HepG2 (cell line): ENCODE measurements around the gene DLG4. TPM values are rescaled to one million over a fixed set of nuclear protein-coding genes. Genes with fewer than 3 reads are reported as not detected.

ENCODE experiments used
- ARID2 ChIP-seq: sonication (generic); formaldehyde crosslinking; IDR thresholded peaks from 2 replicates; pipeline ENCODE4 v1.8.1; 2022; ENCODE audit warnings: mild to moderate bottlenecking, missing genetic modification reagents, borderline replicate concordance
- BRD4 ChIP-seq: sonication (generic); formaldehyde crosslinking; IDR thresholded peaks from 2 replicates; pipeline ENCODE4 v1.4.0; 2020; ENCODE audit warnings: missing genetic modification reagents
- FUBP1 ChIP-seq: sonication (generic); formaldehyde crosslinking; IDR thresholded peaks from 2 replicates; pipeline ENCODE4 v1.5.1; 2020; ENCODE audit warnings: missing genetic modification reagents, mild to moderate bottlenecking, borderline replicate concordance
- GLMP ChIP-seq: sonication (generic); formaldehyde crosslinking; IDR thresholded peaks from 2 replicates; pipeline ENCODE4 v1.9.0; 2021; ENCODE audit warnings: missing genetic modification reagents, mild to moderate bottlenecking, borderline replicate concordance
- KLF12 ChIP-seq: sonication (generic); formaldehyde crosslinking; IDR thresholded peaks from 2 replicates; pipeline ENCODE4 v1.4.0; 2020; ENCODE audit warnings: missing genetic modification reagents, borderline replicate concordance
- KLF16 ChIP-seq, 2 experiments: sonication (generic) in 1 of 2; formaldehyde crosslinking in 1 of 2; IDR thresholded peaks; 2 replicates each; pipeline versions ENCODE4 v1.6.1 to v1.8.0; 2016 to 2023; ENCODE audit warnings: missing genetic modification reagents in 2 of 2, missing compliant biosample characterization in 1 of 2
- NFIB ChIP-seq: sonication (generic); formaldehyde crosslinking; IDR thresholded peaks from 2 replicates; pipeline ENCODE4 v1.9.0; 2021; ENCODE audit warnings: missing genetic modification reagents, mild to moderate bottlenecking, borderline replicate concordance
- NR2C2 ChIP-seq: sonication (generic); formaldehyde crosslinking; IDR thresholded peaks from 2 replicates; pipeline ENCODE4 v1.4.0; 2020; ENCODE audit warnings: missing genetic modification reagents, mild to moderate bottlenecking, moderate library complexity, borderline replicate concordance
- POLR2AphosphoS2 ChIP-seq: IDR thresholded peaks from 2 replicates; pipeline ENCODE4 v1.6.1; 2011; ENCODE audit warnings: low read depth, low read length, improper control_type of control experiment
- RCOR2 ChIP-seq: IDR thresholded peaks from 2 replicates; pipeline ENCODE4 v1.6.1; 2016; ENCODE audit warnings: missing biosample characterization, missing genetic modification reagents
- SIN3A ChIP-seq: IDR thresholded peaks from 2 replicates; pipeline ENCODE4 v1.6.1; 2011; ENCODE audit warnings: low read depth, mild to moderate bottlenecking, control low read depth, low read length, borderline replicate concordance
- SRF ChIP-seq: IDR thresholded peaks from 2 replicates; pipeline ENCODE4 v1.6.1; 2011; ENCODE audit warnings: mild to moderate bottlenecking, low read depth, low read length, moderate library complexity
- SYNCRIP ChIP-seq: fragments of 200-400 bp; formaldehyde crosslinking; IDR thresholded peaks from 2 replicates; pipeline ENCODE4 v1.6.1; 2018; ENCODE audit warnings: mild to moderate bottlenecking, low read depth, low read length; ENCODE audit not compliant: insufficient read depth
- ZNF446 ChIP-seq: sonication (generic); formaldehyde crosslinking; IDR thresholded peaks from 2 replicates; pipeline ENCODE4 v1.5.0; 2020; ENCODE audit warnings: mild to moderate bottlenecking, missing genetic modification reagents
- ZNF460 ChIP-seq: sonication (generic); formaldehyde crosslinking; IDR thresholded peaks from 2 replicates; pipeline ENCODE4 v1.5.1; 2020; ENCODE audit warnings: missing genetic modification reagents, mild to moderate bottlenecking, borderline replicate concordance
- ZNF562 ChIP-seq: sonication (generic); formaldehyde crosslinking; IDR thresholded peaks from 2 replicates; pipeline ENCODE4 v1.8.0; 2022; ENCODE audit warnings: missing genetic modification reagents, borderline replicate concordance
- ZSCAN5A ChIP-seq: sonication (generic); formaldehyde crosslinking; IDR thresholded peaks from 2 replicates; pipeline ENCODE4 v1.8.0; 2022; ENCODE audit warnings: mild to moderate bottlenecking, missing genetic modification reagents, borderline replicate concordance
- polyA plus RNA-seq, 8 experiments: library from polyadenylated mRNA; depleted of rRNA in 3 of 8; stranded (reverse) in 7 of 8; unstranded in 1 of 8; fragments of >200 nt; fragmentation: Illumina TruSeq in 4 of 8; extraction: Trizol in 4 of 8; gene quantifications; 2 replicates each; pipeline versions ENCODE4 v1.2.1 to v1.2.3, GENCODE V29; 2011 to 2016; ENCODE audit warnings: low read depth in 4 of 8, missing spikeins in 1 of 8, mixed read lengths in 1 of 8; ENCODE audit not compliant: insufficient read depth in 1 of 8
- total RNA-seq, 5 experiments: library from RNA; depleted of rRNA; stranded (reverse); fragments of >200 nt; fragmentation: Illumina TruSeq; extraction: Trizol; gene quantifications; 2 replicates each; pipeline ENCODE4 v1.2.3, GENCODE V29; 2016; ENCODE audit warnings: low read depth in 1 of 5
- TF ChIP-seq, protein P1 (sequence below): fragments of 450-650 bp; IDR thresholded peaks from 2 replicates; pipeline ENCODE4 v1.6.1; 2017
- TF ChIP-seq, protein P2 (sequence below): sonication (generic); formaldehyde crosslinking; IDR thresholded peaks from 2 replicates; pipeline ENCODE4 v1.4.0; 2020; ENCODE audit warnings: missing genetic modification reagents, borderline replicate concordance

DLG4 gene
- total and polyA plus RNA-seq, 2 of the 13 experiments (the other 11 are each of a cell fraction or from before 2014, with no cell fraction given): 0.71 to 4.3 TPM

- no peak for TF ChIP-seq ZNF562
- peak; percentile 86; the same call in 1 of the 2 replicates for TF ChIP-seq FUBP1 (CRISPR knock-in tag)
- TF ChIP-seq SYNCRIP: no peak
- TF ChIP-seq KLF12: peak; percentile 85; the same call in 1 of the 2 replicates
- peak; percentile 82 for TF ChIP-seq POLR2AphosphoS2
- TF ChIP-seq GLMP: no peak
- peak; percentile 41; the same call in 1 of the 2 replicates for TF ChIP-seq NR2C2 (CRISPR knock-in tag)
- 0 out of 2 replicates have a peak, but pooled peaks have one; percentile 61 for TF ChIP-seq BRD4 (CRISPR knock-in tag)
- no peak for TF ChIP-seq ARID2
- TF ChIP-seq SIN3A: peak; percentile 94
- no peak; the same call in 1 of the 2 replicates for TF ChIP-seq ZNF460
- 0 out of 2 replicates have a peak, but pooled peaks have one; percentile 33 for TF ChIP-seq NFIB (CRISPR knock-in tag)
- TF ChIP-seq, protein P1, sequence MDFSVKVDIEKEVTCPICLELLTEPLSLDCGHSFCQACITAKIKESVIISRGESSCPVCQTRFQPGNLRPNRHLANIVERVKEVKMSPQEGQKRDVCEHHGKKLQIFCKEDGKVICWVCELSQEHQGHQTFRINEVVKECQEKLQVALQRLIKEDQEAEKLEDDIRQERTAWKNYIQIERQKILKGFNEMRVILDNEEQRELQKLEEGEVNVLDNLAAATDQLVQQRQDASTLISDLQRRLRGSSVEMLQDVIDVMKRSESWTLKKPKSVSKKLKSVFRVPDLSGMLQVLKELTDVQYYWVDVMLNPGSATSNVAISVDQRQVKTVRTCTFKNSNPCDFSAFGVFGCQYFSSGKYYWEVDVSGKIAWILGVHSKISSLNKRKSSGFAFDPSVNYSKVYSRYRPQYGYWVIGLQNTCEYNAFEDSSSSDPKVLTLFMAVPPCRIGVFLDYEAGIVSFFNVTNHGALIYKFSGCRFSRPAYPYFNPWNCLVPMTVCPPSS: no peak
- TF ChIP-seq SRF: peak; percentile 25; the same call in 1 of the 2 replicates
- peak in 1 of 2 experiments; percentile 92; a peak in 2 of 4 replicates for TF ChIP-seq KLF16 (CRISPR knock-in tag; IDR thresholded peaks at IDR 0.05)
- no peak for TF ChIP-seq ZSCAN5A
- no peak for TF ChIP-seq ZNF446 (CRISPR knock-in tag)
- no peak for TF ChIP-seq RCOR2 (CRISPR knock-in tag)
- TF ChIP-seq, protein P2, sequence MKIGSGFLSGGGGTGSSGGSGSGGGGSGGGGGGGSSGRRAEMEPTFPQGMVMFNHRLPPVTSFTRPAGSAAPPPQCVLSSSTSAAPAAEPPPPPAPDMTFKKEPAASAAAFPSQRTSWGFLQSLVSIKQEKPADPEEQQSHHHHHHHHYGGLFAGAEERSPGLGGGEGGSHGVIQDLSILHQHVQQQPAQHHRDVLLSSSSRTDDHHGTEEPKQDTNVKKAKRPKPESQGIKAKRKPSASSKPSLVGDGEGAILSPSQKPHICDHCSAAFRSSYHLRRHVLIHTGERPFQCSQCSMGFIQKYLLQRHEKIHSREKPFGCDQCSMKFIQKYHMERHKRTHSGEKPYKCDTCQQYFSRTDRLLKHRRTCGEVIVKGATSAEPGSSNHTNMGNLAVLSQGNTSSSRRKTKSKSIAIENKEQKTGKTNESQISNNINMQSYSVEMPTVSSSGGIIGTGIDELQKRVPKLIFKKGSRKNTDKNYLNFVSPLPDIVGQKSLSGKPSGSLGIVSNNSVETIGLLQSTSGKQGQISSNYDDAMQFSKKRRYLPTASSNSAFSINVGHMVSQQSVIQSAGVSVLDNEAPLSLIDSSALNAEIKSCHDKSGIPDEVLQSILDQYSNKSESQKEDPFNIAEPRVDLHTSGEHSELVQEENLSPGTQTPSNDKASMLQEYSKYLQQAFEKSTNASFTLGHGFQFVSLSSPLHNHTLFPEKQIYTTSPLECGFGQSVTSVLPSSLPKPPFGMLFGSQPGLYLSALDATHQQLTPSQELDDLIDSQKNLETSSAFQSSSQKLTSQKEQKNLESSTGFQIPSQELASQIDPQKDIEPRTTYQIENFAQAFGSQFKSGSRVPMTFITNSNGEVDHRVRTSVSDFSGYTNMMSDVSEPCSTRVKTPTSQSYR (CRISPR knock-in tag): peak; percentile 63; the same call in 1 of the 2 replicates
Measured at GRCh38 chr17:7242717-7243452, 23.2 kb upstream of the DLG4 start (continued).
